ENCODE data around the gene NIF3L1. TPM values are rescaled to one million over a fixed set of nuclear protein-coding genes. Genes with fewer than 3 reads are reported as not detected.

The NIF3L1 gene
- total and polyA plus RNA-seq, 2 of the 13 experiments (the other 11 are each of a cell fraction or from before 2014, with no cell fraction given): 67.9 to 75.2 TPM

GRCh38 chr2:200851398-200852248 lies 37.5 kb upstream of the NIF3L1 start (continued):
- TF ChIP-seq ZBTB2 (CRISPR knock-in tag; IDR thresholded peaks at IDR 0.05; ENCODE audit: low read depth) (no peak), DBP (CRISPR knock-in tag; IDR thresholded peaks at IDR 0.05; ENCODE audit: not compliant biosample characterization) (no peak), ZNF253 (CRISPR knock-in tag; IDR thresholded peaks at IDR 0.05; ENCODE audit: borderline replicate concordance) (no peak), CCDC6 (CRISPR knock-in tag; IDR thresholded peaks at IDR 0.05) (no peak), CCAR2 (optimal IDR thresholded peaks at IDR 0.05; ENCODE audit: low read depth, low read length) (no peak), FOXA3 (CRISPR knock-in tag; IDR thresholded peaks at IDR 0.05) (no peak), FLYWCH1 (CRISPR knock-in tag; IDR thresholded peaks at IDR 0.05) (0 out of 2 replicates have a peak, but pooled peaks have one; percentile 30), WIZ (CRISPR knock-in tag; IDR thresholded peaks at IDR 0.05) (no peak), AGO2 (optimal IDR thresholded peaks at IDR 0.05; ENCODE audit: low read depth, low read length) (no peak), NR1H2 (CRISPR knock-in tag; IDR thresholded peaks at IDR 0.05; ENCODE audit: borderline replicate concordance, low read depth) (no peak), ESRRA (CRISPR knock-in tag; IDR thresholded peaks at IDR 0.05; ENCODE audit: low read depth) (no peak), ATRX (CRISPR knock-in tag; IDR thresholded peaks at IDR 0.05; ENCODE audit: borderline replicate concordance) (no peak), ZNF703 (CRISPR knock-in tag; IDR thresholded peaks at IDR 0.05; ENCODE audit: borderline replicate concordance) (no peak), MIER2 (CRISPR knock-in tag; IDR thresholded peaks at IDR 0.05) (no peak), PRDM10 (CRISPR knock-in tag; IDR thresholded peaks at IDR 0.05; ENCODE audit: low read depth) (no peak), CBX5 (CRISPR knock-in tag; IDR thresholded peaks at IDR 0.05; ENCODE audit: borderline replicate concordance) (no peak), ZNF430 (CRISPR knock-in tag; IDR thresholded peaks at IDR 0.05) (no peak), ZNF441 (CRISPR knock-in tag; IDR thresholded peaks at IDR 0.05; ENCODE audit: borderline replicate concordance) (no peak)
- TF ChIP-seq, protein P1, sequence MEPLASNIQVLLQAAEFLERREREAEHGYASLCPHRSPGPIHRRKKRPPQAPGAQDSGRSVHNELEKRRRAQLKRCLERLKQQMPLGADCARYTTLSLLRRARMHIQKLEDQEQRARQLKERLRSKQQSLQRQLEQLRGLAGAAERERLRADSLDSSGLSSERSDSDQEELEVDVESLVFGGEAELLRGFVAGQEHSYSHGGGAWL (CRISPR knock-in tag; IDR thresholded peaks at IDR 0.05): no peak
